Measurements from ENCODE around the gene NFAM1.
A peak's percentile ranks its signal among the peaks of the same experiment; 100 is the strongest.

Gene NFAM1

GRCh38 chr22:42356533-42356932, 75.7 kb downstream of the NFAM1 start:
- no peak for DNase-seq

- DNase-seq: no peak
Measured at GRCh38 chr22:42353883-42354727, 78.1 kb downstream of the NFAM1 start.

GRCh38 chr22:42350373-42350772, 81.8 kb downstream of the NFAM1 start:
- no peak for DNase-seq

GRCh38 chr22:42347281-42347824, 84.8 kb downstream of the NFAM1 start:
- no peak for DNase-seq

GRCh38 chr22:42346722-42347121, 85.5 kb downstream of the NFAM1 start:
- DNase-seq: no peak

- DNase-seq: no peak
Measured at GRCh38 chr22:42345458-42345857, 86.7 kb downstream of the NFAM1 start.

GRCh38 chr22:42344361-42344905, 87.8 kb downstream of the NFAM1 start:
- DNase-seq: peak; percentile 91

GRCh38 chr22:42343531-42344081, 88.6 kb downstream of the NFAM1 start:
- DNase-seq: peak; percentile 44

GRCh38 chr22:42343121-42343454, 89.1 kb downstream of the NFAM1 start:
- DNase-seq: no peak

GRCh38 chr22:42342426-42343120, 89.6 kb downstream of the NFAM1 start:
- no peak for DNase-seq

GRCh38 chr22:42341779-42342178, 90.4 kb downstream of the NFAM1 start:
- DNase-seq: no peak

- no peak for DNase-seq
Measured at GRCh38 chr22:42340829-42341383, 91.3 kb downstream of the NFAM1 start.

GRCh38 chr22:42340150-42340549, 92.1 kb downstream of the NFAM1 start:
- no peak for DNase-seq

GRCh38 chr22:42338479-42338878, 93.7 kb downstream of the NFAM1 start:
- peak; percentile 33 for DNase-seq

GRCh38 chr22:42337356-42337755, 94.8 kb downstream of the NFAM1 start:
- no peak for DNase-seq

- DNase-seq: no peak
Measured at GRCh38 chr22:42336527-42337227, 95.5 kb downstream of the NFAM1 start.

GRCh38 chr22:42335839-42336378, 96.3 kb downstream of the NFAM1 start:
- no peak for DNase-seq

GRCh38 chr22:42334875-42335512, 97.2 kb downstream of the NFAM1 start:
- no peak for DNase-seq

GRCh38 chr22:42333544-42333943, 98.7 kb downstream of the NFAM1 start:
- no peak for DNase-seq

- DNase-seq: no peak
Measured at GRCh38 chr22:42332089-42332488, 100.1 kb downstream of the NFAM1 start.

- no peak for DNase-seq
Measured at GRCh38 chr22:42331014-42331413, 101.2 kb downstream of the NFAM1 start.
